Glutamatergic neuron (in vitro differentiated cells): ENCODE data around the gene RNF182. TPM values are rescaled to one million over a fixed set of nuclear protein-coding genes. Genes with fewer than 3 reads are reported as not detected.

Experiments
- DNase-seq: peaks from one replicate; pipeline ENCODE4 v3.0.0; 2022
- H3K27ac Mint-ChIP-seq: one replicate; pipeline ENCODE4 v1.8.0; 2020; ENCODE audit warnings: mild to moderate bottlenecking, mixed read lengths, inconsistent platforms; ENCODE audit not compliant: unreplicated experiment
- H3K27me3 Mint-ChIP-seq: one replicate; pipeline ENCODE4 v1.8.0; 2020; ENCODE audit warnings: mild to moderate bottlenecking, moderate library complexity, mixed read lengths, inconsistent platforms; ENCODE audit not compliant: unreplicated experiment
- H3K36me3 Mint-ChIP-seq: one replicate; pipeline ENCODE4 v1.8.0; 2020; ENCODE audit warnings: mild to moderate bottlenecking, mixed read lengths, inconsistent platforms; ENCODE audit not compliant: unreplicated experiment
- H3K4me1 Mint-ChIP-seq: one replicate; pipeline ENCODE4 v1.8.0; 2020; ENCODE audit warnings: mild to moderate bottlenecking, low read depth, mixed read lengths, inconsistent platforms; ENCODE audit not compliant: unreplicated experiment
- H3K4me3 Mint-ChIP-seq: one replicate; pipeline ENCODE4 v1.8.0; 2020; ENCODE audit warnings: mild to moderate bottlenecking, mixed read lengths, inconsistent platforms; ENCODE audit not compliant: unreplicated experiment
- H3K9me3 Mint-ChIP-seq: one replicate; pipeline ENCODE4 v1.8.0; 2020; ENCODE audit warnings: mild to moderate bottlenecking, moderate library complexity, mixed read lengths, inconsistent platforms; ENCODE audit not compliant: unreplicated experiment
- total RNA-seq: library from RNA; stranded (reverse); fragmentation: NEBNext Ultra II Directional; extraction: Animal tissue kit (Norgen Biotek cat#: 25700); gene quantifications from one replicate; pipeline ENCODE4 v1.2.1, GENCODE V29; 2021; ENCODE audit not compliant: unreplicated experiment
- TF ChIP-seq, protein P1 (sequence below): fragments of 200-600 bp; sonication (generic); IDR thresholded peaks from one replicate; pipeline ENCODE4 v1.5.0; 2021; ENCODE audit not compliant: partially characterized antibody, unreplicated experiment

Gene RNF182
- total RNA-seq, 1 donor from 2014 or later, result 1.8 TPM

DNA sequence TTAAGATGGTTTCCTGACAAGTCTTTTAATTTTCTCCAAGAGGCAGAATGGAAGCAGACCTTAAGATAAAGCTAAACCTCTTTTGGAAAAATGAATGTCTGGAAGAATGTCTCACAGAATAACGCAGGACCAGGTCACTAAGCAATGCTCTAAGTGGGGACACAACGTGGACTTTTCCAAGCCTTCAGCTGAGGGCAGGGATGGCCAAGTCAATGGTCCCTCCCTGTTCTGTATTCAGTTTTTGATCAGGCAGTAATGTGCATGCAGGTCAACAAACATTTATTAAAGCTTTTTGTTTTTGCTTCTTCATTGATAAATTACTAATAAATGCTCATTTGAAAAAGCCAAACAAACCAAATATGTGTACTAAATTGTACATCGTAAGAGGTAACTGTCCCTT, 2.0 kb upstream of the RNF182 start:
- peaks cover 5% of the 10 kb centered on the region for H3K9me3 Mint-ChIP-seq
- H3K4me1 Mint-ChIP-seq, result no peaks in the 10 kb centered on the region
- H3K27ac Mint-ChIP-seq, result no peak overlapping the region
- no peak for DNase-seq
- H3K4me3 Mint-ChIP-seq, result no peak overlapping the region
- no peaks in the 10 kb centered on the region for H3K36me3 Mint-ChIP-seq
- H3K27me3 Mint-ChIP-seq, result peaks cover 9% of the 10 kb centered on the region
- TF ChIP-seq, protein P1, sequence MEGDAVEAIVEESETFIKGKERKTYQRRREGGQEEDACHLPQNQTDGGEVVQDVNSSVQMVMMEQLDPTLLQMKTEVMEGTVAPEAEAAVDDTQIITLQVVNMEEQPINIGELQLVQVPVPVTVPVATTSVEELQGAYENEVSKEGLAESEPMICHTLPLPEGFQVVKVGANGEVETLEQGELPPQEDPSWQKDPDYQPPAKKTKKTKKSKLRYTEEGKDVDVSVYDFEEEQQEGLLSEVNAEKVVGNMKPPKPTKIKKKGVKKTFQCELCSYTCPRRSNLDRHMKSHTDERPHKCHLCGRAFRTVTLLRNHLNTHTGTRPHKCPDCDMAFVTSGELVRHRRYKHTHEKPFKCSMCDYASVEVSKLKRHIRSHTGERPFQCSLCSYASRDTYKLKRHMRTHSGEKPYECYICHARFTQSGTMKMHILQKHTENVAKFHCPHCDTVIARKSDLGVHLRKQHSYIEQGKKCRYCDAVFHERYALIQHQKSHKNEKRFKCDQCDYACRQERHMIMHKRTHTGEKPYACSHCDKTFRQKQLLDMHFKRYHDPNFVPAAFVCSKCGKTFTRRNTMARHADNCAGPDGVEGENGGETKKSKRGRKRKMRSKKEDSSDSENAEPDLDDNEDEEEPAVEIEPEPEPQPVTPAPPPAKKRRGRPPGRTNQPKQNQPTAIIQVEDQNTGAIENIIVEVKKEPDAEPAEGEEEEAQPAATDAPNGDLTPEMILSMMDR, result no peak

DNA sequence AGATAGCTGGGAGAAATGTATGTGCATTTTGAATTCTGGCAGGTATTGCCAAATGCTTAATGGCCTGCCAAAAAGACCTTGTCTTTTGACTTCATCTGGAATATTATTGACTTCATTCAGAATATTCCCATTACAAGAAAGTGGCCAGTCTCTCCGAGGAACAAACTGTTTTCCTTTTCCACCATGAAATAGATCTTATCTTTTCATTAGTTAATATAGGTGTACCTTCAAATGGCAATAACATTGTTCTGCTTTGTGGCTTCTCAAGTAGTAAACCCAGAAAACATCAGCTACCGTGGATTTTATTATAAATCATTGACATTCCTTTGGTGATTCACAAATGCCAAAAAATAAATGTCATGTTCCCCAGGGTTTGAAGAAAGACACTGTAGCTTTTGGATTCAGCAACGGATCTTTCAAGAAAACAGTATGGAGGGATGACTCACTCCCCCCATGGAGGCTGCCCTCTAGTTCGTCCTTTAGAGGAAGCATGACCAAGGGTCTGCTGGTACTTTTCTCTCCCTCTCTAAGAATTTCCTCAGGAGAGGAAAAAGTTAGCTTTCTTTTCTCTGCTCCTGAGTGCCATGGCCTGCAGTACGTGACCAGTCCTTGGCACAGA, 1.1 kb upstream of the RNF182 start:
- no peak for DNase-seq
- Mint-ChIP-seq H3K27ac (no peak overlapping the region), H3K36me3 (no peaks in the 10 kb centered on the region), H3K4me3 (peak overlapping the region; percentile 93), H3K4me1 (no peaks in the 10 kb centered on the region), H3K9me3 (peaks cover 5% of the 10 kb centered on the region), H3K27me3 (peaks cover 9% of the 10 kb centered on the region)
- TF ChIP-seq, protein P1, result no peak

DNA sequence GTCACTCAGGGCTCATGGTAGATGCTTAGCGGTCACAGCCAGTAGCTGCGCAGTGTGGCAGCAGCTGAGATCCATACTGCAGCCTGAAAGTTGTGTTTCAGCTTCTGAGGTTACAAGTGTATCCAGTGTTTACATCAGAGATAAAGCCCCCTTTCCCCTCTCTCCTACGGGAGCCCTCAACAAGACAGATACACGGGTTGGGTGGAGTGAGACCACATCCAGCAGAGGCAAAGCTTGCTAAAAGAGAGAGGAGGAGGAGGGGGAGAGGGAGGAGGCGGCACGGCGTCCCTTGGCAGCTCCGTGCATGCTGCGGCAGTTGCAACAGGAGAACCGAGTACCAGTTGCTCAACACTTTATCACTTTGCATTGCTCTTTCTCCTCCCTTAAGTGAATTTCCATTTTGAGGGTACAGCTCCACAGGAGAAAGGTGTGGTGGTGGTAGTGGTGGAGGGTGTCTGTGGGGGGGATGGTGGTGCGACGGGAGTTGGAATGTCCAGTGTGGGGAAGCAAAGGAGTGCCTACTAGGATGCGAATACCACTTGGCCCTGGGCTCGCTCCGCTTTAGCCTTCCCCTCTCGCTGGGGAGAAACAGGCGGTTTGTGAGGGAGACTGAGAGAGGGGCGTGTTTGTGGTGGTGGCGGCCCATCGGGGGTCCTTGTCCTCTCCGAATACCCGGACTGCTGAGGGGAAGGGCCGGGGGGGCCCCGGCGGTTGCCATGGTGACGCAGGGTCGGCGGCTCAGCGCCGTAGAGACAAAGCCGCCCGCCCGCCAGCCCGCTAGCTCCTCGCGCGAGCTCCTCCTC, 405 bp upstream of the RNF182 start:
- H3K9me3 Mint-ChIP-seq, result peaks cover 5% of the 10 kb centered on the region
- H3K27me3 Mint-ChIP-seq, result peaks cover 9% of the 10 kb centered on the region
- no peaks in the 10 kb centered on the region for H3K4me1 Mint-ChIP-seq
- H3K27ac Mint-ChIP-seq, result peak overlapping the region; percentile 76
- DNase-seq, result peak; percentile 76
- H3K36me3 Mint-ChIP-seq, result no peaks in the 10 kb centered on the region
- TF ChIP-seq, protein P1, result no peak
- H3K4me3 Mint-ChIP-seq, result peak overlapping the region; percentile 93

DNA sequence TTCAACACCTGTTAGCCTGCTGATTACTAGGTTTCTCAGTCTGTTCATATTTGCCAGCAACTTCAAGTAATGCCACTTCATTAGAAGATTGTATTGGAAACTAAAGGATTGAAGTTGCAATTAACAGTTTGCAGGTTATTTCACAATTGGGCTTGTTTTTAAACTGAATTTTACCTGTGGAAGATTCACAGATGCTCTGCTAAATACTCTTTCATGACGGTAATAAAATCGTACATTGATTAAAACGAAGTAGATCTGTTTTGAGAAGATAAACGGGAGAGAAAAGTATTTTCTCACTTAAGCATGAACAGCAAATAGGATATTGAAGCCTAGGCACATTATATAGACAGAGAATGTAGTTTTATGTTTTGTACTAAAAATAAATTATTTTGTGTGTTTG, 1.6 kb downstream of the RNF182 start:
- no peak overlapping the region for H3K27ac Mint-ChIP-seq
- peaks cover 9% of the 10 kb centered on the region for H3K27me3 Mint-ChIP-seq
- no peaks in the 10 kb centered on the region for H3K4me1 Mint-ChIP-seq
- H3K4me3 Mint-ChIP-seq, result no peak overlapping the region
- TF ChIP-seq, protein P1, result no peak
- H3K36me3 Mint-ChIP-seq, result no peaks in the 10 kb centered on the region
- peaks cover 5% of the 10 kb centered on the region for H3K9me3 Mint-ChIP-seq
- DNase-seq, result no peak

DNA sequence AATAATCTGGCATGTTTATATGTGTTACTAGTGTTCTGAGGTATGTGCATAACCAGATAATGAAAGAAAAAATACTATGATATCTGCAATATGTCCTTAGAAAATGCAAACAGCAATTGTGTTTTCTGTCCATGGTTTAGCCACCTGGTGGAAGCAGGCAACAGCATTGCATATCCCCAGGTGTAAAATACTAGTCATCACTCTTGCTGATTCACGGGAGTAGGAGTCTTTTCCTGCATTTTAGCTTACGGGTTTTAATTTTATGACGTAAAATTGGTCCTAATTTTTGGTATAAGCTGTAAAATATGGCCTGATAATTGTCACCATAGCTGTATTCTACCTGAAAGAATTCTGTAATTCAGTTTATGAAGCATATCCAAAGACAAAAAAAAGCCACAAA, 2.5 kb downstream of the RNF182 start:
- Mint-ChIP-seq H3K27ac (no peak overlapping the region), H3K36me3 (no peaks in the 10 kb centered on the region), H3K4me1 (no peaks in the 10 kb centered on the region), H3K4me3 (no peak overlapping the region), H3K9me3 (peaks cover 5% of the 10 kb centered on the region), H3K27me3 (peaks cover 9% of the 10 kb centered on the region)
- no peak for DNase-seq
- TF ChIP-seq, protein P1, result no peak
